ENCODE data around the gene C1QTNF6. TPM values are rescaled to one million over a fixed set of nuclear protein-coding genes. Genes with fewer than 3 reads are reported as not detected.
"Not testable (repeated sequence)": the region's sequence is repeated elsewhere in the genome, so short reads cannot be mapped to it uniquely, and the experiment has no call there.

Gene C1QTNF6
- polyA plus RNA-seq, 1 donor (not counting 4 experiments of a cell fraction or from before 2014, with no cell fraction given), result 17.1 TPM

DNA sequence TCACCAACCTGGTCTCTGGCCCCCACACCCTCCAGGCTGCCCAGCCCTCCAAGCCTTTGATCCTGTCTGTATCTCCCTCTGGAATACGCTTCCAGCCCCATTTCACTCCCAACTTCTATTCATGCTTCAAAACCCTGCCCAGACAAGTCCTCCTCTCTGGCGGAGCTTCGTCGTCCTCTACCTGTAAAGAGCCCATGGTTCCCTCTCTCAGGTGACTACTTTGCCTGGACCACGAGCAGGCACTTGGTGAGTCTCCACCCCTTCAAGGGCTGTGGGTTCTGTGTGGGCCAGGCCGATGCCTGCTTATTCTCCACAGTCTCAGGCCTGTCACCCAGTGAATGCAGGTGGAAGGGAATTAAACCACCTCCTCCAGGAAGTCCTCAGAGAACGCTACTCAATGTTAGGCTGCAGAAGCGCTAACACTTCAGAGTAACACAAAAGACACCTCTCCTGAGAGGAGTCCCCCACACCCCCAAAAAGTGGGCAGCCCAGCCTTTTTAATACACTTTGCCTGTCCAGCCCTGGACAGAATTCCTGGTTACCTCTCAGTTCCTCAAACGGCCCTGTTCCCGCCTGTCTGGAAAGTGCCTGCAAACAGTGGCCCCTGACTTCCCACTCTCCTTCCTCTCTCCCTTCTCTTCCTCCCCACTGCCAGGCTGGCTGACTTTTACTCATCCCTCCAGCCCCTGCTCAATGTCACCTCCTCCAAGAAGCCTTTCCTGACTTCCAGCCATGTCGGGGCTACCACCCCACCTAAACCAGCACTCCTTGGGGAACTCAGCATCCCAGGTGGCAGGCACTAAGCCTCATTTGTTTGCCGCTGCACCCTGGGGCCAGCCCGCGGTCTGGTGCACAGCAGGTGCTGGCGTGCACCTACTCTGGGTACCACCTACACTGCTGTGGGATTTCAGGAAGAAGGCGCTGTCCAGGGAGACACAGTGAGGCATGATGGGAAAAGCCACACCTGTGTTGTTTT lies 47.0 kb upstream of the C1QTNF6 start:
- H3K27ac ChIP-seq (ENCODE audit: control insufficient read depth, insufficient read depth, low read length), result no peak overlapping the region
- no peak for DNase-seq (ENCODE audit: low read depth, low spot score)
- H3K9me1 ChIP-seq (ENCODE audit: control insufficient read depth, extremely low read depth, insufficient read depth, low read length), result no peaks in the 10 kb centered on the region
- no peaks in the 10 kb centered on the region for H3K27me3 ChIP-seq (ENCODE audit: control insufficient read depth, extremely low read depth, insufficient read depth, low read length)
- dilution Hi-C loops (cut with MboI; ENCODE audit: extremely low pct_ligation_motif_present, low sequenced_read_pairs), result no loop called here
- no peak overlapping the region for H3K4me3 ChIP-seq (ENCODE audit: control insufficient read depth in 2 of 3, extremely low read depth in 1 of 3, insufficient read depth in 2 of 3, low read depth in 1 of 3, low read length in 3 of 3)
- peaks cover 11% of the 10 kb centered on the region for H3K79me2 ChIP-seq (ENCODE audit: control insufficient read depth, insufficient read depth, low read length)
- no peaks in the 10 kb centered on the region for H3K9me3 ChIP-seq (ENCODE audit: control insufficient read depth, low read depth, low read length)
- TF ChIP-seq, protein P1, sequence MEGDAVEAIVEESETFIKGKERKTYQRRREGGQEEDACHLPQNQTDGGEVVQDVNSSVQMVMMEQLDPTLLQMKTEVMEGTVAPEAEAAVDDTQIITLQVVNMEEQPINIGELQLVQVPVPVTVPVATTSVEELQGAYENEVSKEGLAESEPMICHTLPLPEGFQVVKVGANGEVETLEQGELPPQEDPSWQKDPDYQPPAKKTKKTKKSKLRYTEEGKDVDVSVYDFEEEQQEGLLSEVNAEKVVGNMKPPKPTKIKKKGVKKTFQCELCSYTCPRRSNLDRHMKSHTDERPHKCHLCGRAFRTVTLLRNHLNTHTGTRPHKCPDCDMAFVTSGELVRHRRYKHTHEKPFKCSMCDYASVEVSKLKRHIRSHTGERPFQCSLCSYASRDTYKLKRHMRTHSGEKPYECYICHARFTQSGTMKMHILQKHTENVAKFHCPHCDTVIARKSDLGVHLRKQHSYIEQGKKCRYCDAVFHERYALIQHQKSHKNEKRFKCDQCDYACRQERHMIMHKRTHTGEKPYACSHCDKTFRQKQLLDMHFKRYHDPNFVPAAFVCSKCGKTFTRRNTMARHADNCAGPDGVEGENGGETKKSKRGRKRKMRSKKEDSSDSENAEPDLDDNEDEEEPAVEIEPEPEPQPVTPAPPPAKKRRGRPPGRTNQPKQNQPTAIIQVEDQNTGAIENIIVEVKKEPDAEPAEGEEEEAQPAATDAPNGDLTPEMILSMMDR (optimal IDR thresholded peaks at IDR 0.05 in 1 of 3, IDR thresholded peaks at IDR 0.05 in 1 of 3, conservative IDR thresholded peaks at IDR 0.05 in 1 of 3; ENCODE audit: extremely low read depth in 1 of 3, insufficient read depth in 2 of 3, low read length in 3 of 3), result no peak
- TF ChIP-seq EZH2 (IDR thresholded peaks at IDR 0.05; ENCODE audit: low read length), result no peak
- H3K4me2 ChIP-seq (ENCODE audit: control insufficient read depth, extremely low read depth, insufficient read depth, low read depth, low read length), result no peak overlapping the region
- H3K9ac ChIP-seq (ENCODE audit: control insufficient read depth, extremely low read depth, insufficient read depth, low read length), result no peak overlapping the region
- peaks cover 10% of the 10 kb centered on the region for H4K20me1 ChIP-seq (ENCODE audit: control insufficient read depth, extremely low read depth, insufficient read depth, low read length)
- H2AFZ ChIP-seq (ENCODE audit: control insufficient read depth, low read length), result no peak overlapping the region
- peaks cover 27% of the 10 kb centered on the region for H3K4me1 ChIP-seq (ENCODE audit: control insufficient read depth, extremely low read depth, insufficient read depth, low read length)
- no peak for FAIRE-seq
- peaks cover 28 to 41% of the 10 kb centered on the region in 2 experiments for H3K36me3 ChIP-seq (ENCODE audit: control insufficient read depth in 2 of 2, extremely low read depth in 1 of 2, insufficient read depth in 2 of 2, low read length in 2 of 2)

DNA sequence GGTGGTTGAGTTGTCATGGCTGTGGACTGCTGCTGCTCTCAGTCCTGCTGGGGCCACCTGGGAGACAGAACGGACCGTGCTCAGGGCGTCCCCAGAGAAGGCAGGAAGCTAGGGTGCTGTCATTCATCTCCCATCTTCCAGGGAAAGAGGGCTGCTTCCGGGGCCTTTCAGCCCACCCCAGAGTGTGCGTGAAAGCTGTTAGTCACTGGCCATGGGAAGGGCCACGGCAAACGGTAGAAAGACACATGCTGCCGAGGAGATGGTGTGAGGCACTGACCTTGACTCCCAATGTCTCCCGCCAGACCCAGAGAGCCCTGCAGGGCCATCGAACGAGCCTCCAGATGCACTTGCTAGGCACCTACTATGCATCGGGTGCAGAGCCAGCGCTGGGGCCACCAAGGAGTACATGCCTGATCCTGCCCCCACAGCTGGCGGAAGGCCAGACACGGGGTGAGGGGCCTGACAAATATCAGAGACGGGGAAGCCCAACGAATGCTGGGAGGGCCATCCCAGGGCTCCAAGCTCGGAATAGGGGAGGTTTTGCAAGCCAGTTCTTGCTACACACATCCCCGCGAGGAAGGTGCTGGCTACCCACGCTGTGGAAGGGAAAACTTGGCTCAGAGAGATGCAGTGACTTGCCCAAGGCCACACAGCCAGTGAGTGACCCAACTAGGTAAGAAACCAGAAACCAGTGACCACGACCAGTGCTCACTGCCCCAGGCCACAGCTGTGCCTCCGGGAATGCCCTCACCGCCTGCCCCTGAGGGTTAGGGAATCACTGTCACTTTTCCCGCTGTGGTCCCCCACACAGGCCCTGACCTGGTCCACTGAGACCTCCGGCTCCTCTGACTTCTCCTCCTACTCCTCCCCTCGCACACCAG lies 45.9 kb upstream of the C1QTNF6 start:
- no peak overlapping the region for H3K9ac ChIP-seq (ENCODE audit: control insufficient read depth, extremely low read depth, insufficient read depth, low read length)
- H3K4me3 ChIP-seq (ENCODE audit: control insufficient read depth in 2 of 3, extremely low read depth in 1 of 3, insufficient read depth in 2 of 3, low read depth in 1 of 3, low read length in 3 of 3), result no peak overlapping the region
- FAIRE-seq (no peak), DNase-seq (ENCODE audit: low read depth, low spot score) (no peak)
- no peak overlapping the region for H2AFZ ChIP-seq (ENCODE audit: control insufficient read depth, low read length)
- TF ChIP-seq, protein P1 (optimal IDR thresholded peaks at IDR 0.05 in 1 of 3, IDR thresholded peaks at IDR 0.05 in 1 of 3, conservative IDR thresholded peaks at IDR 0.05 in 1 of 3; ENCODE audit: extremely low read depth in 1 of 3, insufficient read depth in 2 of 3, low read length in 3 of 3), result no peak
- no peak for TF ChIP-seq EZH2 (IDR thresholded peaks at IDR 0.05; ENCODE audit: low read length)
- H3K27ac ChIP-seq (ENCODE audit: control insufficient read depth, insufficient read depth, low read length), result no peak overlapping the region
- dilution Hi-C loops (cut with MboI; ENCODE audit: extremely low pct_ligation_motif_present, low sequenced_read_pairs), result no loop called here
- peaks cover 9% of the 10 kb centered on the region for H3K79me2 ChIP-seq (ENCODE audit: control insufficient read depth, insufficient read depth, low read length)
- H3K27me3 ChIP-seq (ENCODE audit: control insufficient read depth, extremely low read depth, insufficient read depth, low read length), result no peaks in the 10 kb centered on the region
- no peaks in the 10 kb centered on the region for H3K9me3 ChIP-seq (ENCODE audit: control insufficient read depth, low read depth, low read length)
- H3K9me1 ChIP-seq (ENCODE audit: control insufficient read depth, extremely low read depth, insufficient read depth, low read length), result no peaks in the 10 kb centered on the region
- peaks cover 37% of the 10 kb centered on the region for H3K4me1 ChIP-seq (ENCODE audit: control insufficient read depth, extremely low read depth, insufficient read depth, low read length)
- H4K20me1 ChIP-seq (ENCODE audit: control insufficient read depth, extremely low read depth, insufficient read depth, low read length), result peaks cover 10% of the 10 kb centered on the region
- peaks cover 25 to 34% of the 10 kb centered on the region in 2 experiments for H3K36me3 ChIP-seq (ENCODE audit: control insufficient read depth in 2 of 2, extremely low read depth in 1 of 2, insufficient read depth in 2 of 2, low read length in 2 of 2)
- no peak overlapping the region for H3K4me2 ChIP-seq (ENCODE audit: control insufficient read depth, extremely low read depth, insufficient read depth, low read depth, low read length)

DNA sequence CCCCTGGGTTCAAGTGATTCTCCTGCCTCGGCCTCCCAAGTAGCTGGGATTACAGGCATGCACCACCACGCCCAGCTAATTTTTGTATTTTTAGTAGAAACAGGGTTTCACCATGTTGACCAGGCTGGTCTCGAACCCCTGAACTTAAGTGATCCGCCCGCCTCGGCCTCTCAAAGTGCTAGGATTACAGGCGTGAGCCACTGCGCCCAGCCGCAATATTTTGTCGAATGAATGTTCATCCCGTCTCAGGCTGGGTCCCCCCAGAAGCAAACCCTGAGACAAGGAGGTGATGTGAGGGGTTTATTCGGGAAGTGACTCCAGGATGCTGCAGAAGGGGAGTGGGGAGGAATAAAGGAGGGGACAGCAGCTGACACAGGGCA lies 45.3 kb upstream of the C1QTNF6 start:
- H3K4me2 ChIP-seq (ENCODE audit: control insufficient read depth, extremely low read depth, insufficient read depth, low read depth, low read length); FAIRE-seq; H3K9ac ChIP-seq (ENCODE audit: control insufficient read depth, extremely low read depth, insufficient read depth, low read length); H3K4me3 ChIP-seq (ENCODE audit: control insufficient read depth in 2 of 3, extremely low read depth in 1 of 3, insufficient read depth in 2 of 3, low read depth in 1 of 3, low read length in 3 of 3); H2AFZ ChIP-seq (ENCODE audit: control insufficient read depth, low read length); H3K9me1 ChIP-seq (ENCODE audit: control insufficient read depth, extremely low read depth, insufficient read depth, low read length); H3K27me3 ChIP-seq (ENCODE audit: control insufficient read depth, extremely low read depth, insufficient read depth, low read length); H3K27ac ChIP-seq (ENCODE audit: control insufficient read depth, insufficient read depth, low read length); H3K9me3 ChIP-seq (ENCODE audit: control insufficient read depth, low read depth, low read length); dilution Hi-C loops (cut with MboI; ENCODE audit: extremely low pct_ligation_motif_present, low sequenced_read_pairs); H3K79me2 ChIP-seq (ENCODE audit: control insufficient read depth, insufficient read depth, low read length); DNase-seq (ENCODE audit: low read depth, low spot score): not testable (repeated sequence)
- peaks cover 10% of the 10 kb centered on the region for H4K20me1 ChIP-seq (ENCODE audit: control insufficient read depth, extremely low read depth, insufficient read depth, low read length)
- H3K4me1 ChIP-seq (ENCODE audit: control insufficient read depth, extremely low read depth, insufficient read depth, low read length), result peaks cover 43% of the 10 kb centered on the region
- H3K36me3 ChIP-seq (ENCODE audit: control insufficient read depth in 2 of 2, extremely low read depth in 1 of 2, insufficient read depth in 2 of 2, low read length in 2 of 2), result peaks cover 22 to 30% of the 10 kb centered on the region in 2 experiments

Data from keratinocyte (primary cell).